ENCODE measurements around the gene SIGLEC10. TPM values are rescaled to one million over a fixed set of nuclear protein-coding genes. Genes with fewer than 3 reads are reported as not detected.

Gene SIGLEC10
- total and polyA plus RNA-seq, 9 of the 15 experiments (the other 6 are each of a cell fraction or from before 2014, with no cell fraction given), result 0.10 to 1.8 (median 0.82) TPM

GRCh38 chr19:51367565-51368365, 49.7 kb downstream of the SIGLEC10 start (continued):
- TF ChIP-seq ZBTB17 (CRISPR knock-in tag; IDR thresholded peaks at IDR 0.05) (no peak), ZBTB11 (CRISPR knock-in tag; IDR thresholded peaks at IDR 0.05) (no peak), ZNF740 (CRISPR knock-in tag; IDR thresholded peaks at IDR 0.05) (0 out of 2 replicates have a peak, but pooled peaks have one; percentile 63), ZNF740 (tag; IDR thresholded peaks at IDR 0.05) (no peak; a peak in 1 of 4 replicates), ZNF561 (CRISPR knock-in tag; conservative IDR thresholded peaks at IDR 0.05) (no peak), MAFG (tag; conservative IDR thresholded peaks at IDR 0.05) (no peak), POLR2G (IDR thresholded peaks at IDR 0.05; ENCODE audit: low read depth, low read length) (peak; percentile 88), HNRNPL (IDR thresholded peaks at IDR 0.05; ENCODE audit: low read depth, low read length) (peak; percentile 92), YY1 (IDR thresholded peaks at IDR 0.05; ENCODE audit: borderline replicate concordance in 1 of 3, control insufficient read depth in 1 of 3, extremely low read depth in 1 of 3, insufficient read depth in 3 of 3, insufficient read length in 1 of 3, insufficient replicate concordance in 2 of 3, low read depth in 1 of 3, low read length in 2 of 3) (peak in 1 of 3 experiments; percentile 31), SNRNP70 (optimal IDR thresholded peaks at IDR 0.05; ENCODE audit: low read depth, low read length) (no peak), BACH1 (tag; IDR thresholded peaks at IDR 0.05) (no peak), GMEB1 (CRISPR knock-in tag; IDR thresholded peaks at IDR 0.05) (no peak), ZFX (CRISPR knock-in tag; IDR thresholded peaks at IDR 0.05) (peak; percentile 79), ATF2 (CRISPR knock-in tag; IDR thresholded peaks at IDR 0.05) (no peak), FOXK1 (CRISPR knock-in tag; IDR thresholded peaks at IDR 0.05; ENCODE audit: borderline replicate concordance) (peak; percentile 73; the same call in 1 of the 2 replicates), ZBTB34 (CRISPR knock-in tag; IDR thresholded peaks at IDR 0.05) (no peak)

All from K562 (cell line).